CD4-positive, alpha-beta T cell treated with Interleukin-1 beta for 1 hour (primary cell): ENCODE data around the gene TNFRSF21.
"Not testable (repeated sequence)": the region's sequence is repeated elsewhere in the genome, so short reads cannot be mapped to it uniquely, and the experiment has no call there.

Experiments
- DNase-seq, 2 donors: peaks; one replicate each; pipeline ENCODE4 v3.0.0-alpha.2; 2020 to 2022

TNFRSF21 gene

GRCh38 chr6:47319867-47320266 lies 10.2 kb upstream of the TNFRSF21 start:
- no peak for DNase-seq

- no peak for DNase-seq
Observed at GRCh38 chr6:47319382-47319781, 9.7 kb upstream of the TNFRSF21 start.

GRCh38 chr6:47318236-47318989 lies 8.7 kb upstream of the TNFRSF21 start:
- no peak for DNase-seq

GRCh38 chr6:47315181-47315580 lies 5.5 kb upstream of the TNFRSF21 start:
- not testable (repeated sequence) for DNase-seq

GRCh38 chr6:47310131-47310480 lies 401 bp upstream of the TNFRSF21 start:
- DNase-seq, result no peak

- DNase-seq, result no peak
Observed at GRCh38 chr6:47308552-47309290, 984 bp downstream of the TNFRSF21 start.

GRCh38 chr6:47308198-47308517 lies 1.5 kb downstream of the TNFRSF21 start:
- no peak for DNase-seq

- DNase-seq, result no peak
Observed at GRCh38 chr6:47307362-47308197, 2.1 kb downstream of the TNFRSF21 start.

- DNase-seq, result no peak
Observed at GRCh38 chr6:47306887-47307286, 2.8 kb downstream of the TNFRSF21 start.

- no peak for DNase-seq
Observed at GRCh38 chr6:47303861-47304260, 5.8 kb downstream of the TNFRSF21 start.

GRCh38 chr6:47303342-47303741 lies 6.4 kb downstream of the TNFRSF21 start:
- no peak for DNase-seq

- DNase-seq, result no peak
Observed at GRCh38 chr6:47302043-47302442, 7.7 kb downstream of the TNFRSF21 start.

- no peak for DNase-seq
Observed at GRCh38 chr6:47301441-47301840, 8.3 kb downstream of the TNFRSF21 start.

GRCh38 chr6:47300417-47300816 lies 9.3 kb downstream of the TNFRSF21 start:
- DNase-seq, result no peak

- DNase-seq, result no peak
Observed at GRCh38 chr6:47299965-47300364, 9.7 kb downstream of the TNFRSF21 start.

- no peak for DNase-seq
Observed at GRCh38 chr6:47298475-47298874, 11.2 kb downstream of the TNFRSF21 start.

- no peak for DNase-seq
Observed at GRCh38 chr6:47294990-47295389, 14.7 kb downstream of the TNFRSF21 start.

GRCh38 chr6:47292944-47293343 lies 16.8 kb downstream of the TNFRSF21 start:
- DNase-seq, result no peak

GRCh38 chr6:47292027-47292426 lies 17.7 kb downstream of the TNFRSF21 start:
- DNase-seq, result no peak

GRCh38 chr6:47290124-47290834 lies 19.4 kb downstream of the TNFRSF21 start:
- DNase-seq, result no peak

- DNase-seq, result no peak
Observed at GRCh38 chr6:47288267-47289090, 21.2 kb downstream of the TNFRSF21 start.

GRCh38 chr6:47286301-47286700 lies 23.4 kb downstream of the TNFRSF21 start:
- DNase-seq, result no peak
